HG03139 (cell line): ENCODE measurements around the gene PTPRH.
"Not testable (repeated sequence)": the region's sequence is repeated elsewhere in the genome, so short reads cannot be mapped to it uniquely, and the experiment has no call there.

Experiments used
- ATAC-seq: cut with Tn5 transposase; IDR thresholded peaks from one replicate; pipeline ENCODE4 v1.9.1; 2021; ENCODE audit not compliant: unreplicated experiment

PTPRH gene

GRCh38 chr19:55193481-55193880 lies 15.8 kb downstream of the PTPRH start:
- ATAC-seq: no peak

- ATAC-seq: no peak
These were observed 19.9 kb downstream of the PTPRH start for GRCh38 chr19:55189403-55189835.

- ATAC-seq: no peak
These were observed 20.7 kb downstream of the PTPRH start for GRCh38 chr19:55188625-55189024.

GRCh38 chr19:55186080-55186479 lies 23.2 kb downstream of the PTPRH start:
- no peak for ATAC-seq

- no peak for ATAC-seq
These were observed 27.6 kb downstream of the PTPRH start for GRCh38 chr19:55181740-55182139.

- no peak for ATAC-seq
These were observed 29.5 kb downstream of the PTPRH start, which contains the start of gene SYT5 for GRCh38 chr19:55179606-55180484. Gene SYT5, minus strand, starts transcription at chr19:55180289. Its CDS starts 1,248 bp downstream, at chr19:55179041.

GRCh38 chr19:55178781-55179599 lies 30.3 kb downstream of the PTPRH start:
- ATAC-seq: peak; percentile 62

GRCh38 chr19:55176076-55176475 lies 33.2 kb downstream of the PTPRH start:
- no peak for ATAC-seq

- no peak for ATAC-seq
These were observed 34.0 kb downstream of the PTPRH start for GRCh38 chr19:55175117-55175867.

- ATAC-seq: no peak
These were observed 34.7 kb downstream of the PTPRH start for GRCh38 chr19:55174425-55175116.

GRCh38 chr19:55173714-55174409 lies 35.4 kb downstream of the PTPRH start:
- ATAC-seq: no peak

GRCh38 chr19:55173186-55173713 lies 36.1 kb downstream of the PTPRH start:
- no peak for ATAC-seq

GRCh38 chr19:55172741-55173140 lies 36.6 kb downstream of the PTPRH start:
- no peak for ATAC-seq

- not testable (repeated sequence) for ATAC-seq
These were observed 37.0 kb downstream of the PTPRH start for GRCh38 chr19:55172318-55172717.

- ATAC-seq: no peak
These were observed 37.9 kb downstream of the PTPRH start for GRCh38 chr19:55171440-55171839.

GRCh38 chr19:55169136-55169535 lies 40.2 kb downstream of the PTPRH start:
- no peak for ATAC-seq

GRCh38 chr19:55166530-55167268 lies 42.6 kb downstream of the PTPRH start, which contains the start of gene DNAAF3:
Gene DNAAF3, minus strand, starts transcription at chr19:55166613. Its CDS starts 200 bp downstream, at chr19:55166413.
- ATAC-seq: no peak

- no peak for ATAC-seq
These were observed 43.3 kb downstream of the PTPRH start for GRCh38 chr19:55165952-55166529.
